GM13976 (cell line): Measurements from ENCODE around the gene TTC4.

Experiments
- DNase-seq: peaks from one replicate; pipeline ENCODE4 v3.0.0; 2012; ENCODE audit warnings: low spot score
- CTCF ChIP-seq: IDR thresholded peaks from 2 replicates; pipeline ENCODE4 v1.5.1; 2012; ENCODE audit warnings: borderline replicate concordance, mild to moderate bottlenecking; ENCODE audit not compliant: insufficient read depth; ENCODE audit errors: extremely low read depth, missing control alignments, control extremely low read depth
- in situ Hi-C: fragments of 300-500 bp; cut with MboI; formaldehyde crosslinking; loops from one replicate; pipeline ENCODE4 v1.12.0; 2022; ENCODE audit warnings: low sequenced_read_pairs, mixed read lengths, inconsistent platforms; ENCODE audit not compliant: unreplicated experiment

TTC4 gene

GRCh38 chr1:54686155-54686554 is 29.5 kb upstream of the TTC4 start:
- in situ Hi-C loops, result no loop called here
- DNase-seq, result no peak
- TF ChIP-seq CTCF, result no peak

GRCh38 chr1:54694771-54695170 is 20.9 kb upstream of the TTC4 start:
- no peak for DNase-seq
- in situ Hi-C loops, result no loop called here

GRCh38 chr1:54695221-54695620 is 20.4 kb upstream of the TTC4 start:
- no peak for DNase-seq
- in situ Hi-C loops, result no loop called here
- TF ChIP-seq CTCF, result no peak

More at GRCh38 chr1:54694771-54695170, 20.9 kb upstream of the TTC4 start:
- no peak for TF ChIP-seq CTCF

- DNase-seq, result no peak
- TF ChIP-seq CTCF, result no peak
- in situ Hi-C loops, result no loop called here
These were observed 19.9 kb upstream of the TTC4 start for GRCh38 chr1:54695764-54696163.

- TF ChIP-seq CTCF, result no peak
- no peak for DNase-seq
- in situ Hi-C loops, result no loop called here
These were observed 19.4 kb upstream of the TTC4 start for GRCh38 chr1:54696262-54696661.

- no peak for TF ChIP-seq CTCF
- in situ Hi-C loops, result no loop called here
- DNase-seq, result no peak
These were observed 17.8 kb upstream of the TTC4 start for GRCh38 chr1:54697896-54698295.

- DNase-seq, result no peak
- no peak for TF ChIP-seq CTCF
- in situ Hi-C loops, result no loop called here
These were observed 17.3 kb upstream of the TTC4 start for GRCh38 chr1:54698346-54698745.
